ENCODE data around the gene RSBN1.
"Not testable (repeated sequence)": the region's sequence is repeated elsewhere in the genome, so short reads cannot be mapped to it uniquely, and the experiment has no call there.

The RSBN1 gene

GRCh38 chr1:113782406-113782805 is 29.9 kb downstream of the RSBN1 start:
- DNase-seq (ENCODE audit: low read depth, low spot score), result no peak

DNA sequence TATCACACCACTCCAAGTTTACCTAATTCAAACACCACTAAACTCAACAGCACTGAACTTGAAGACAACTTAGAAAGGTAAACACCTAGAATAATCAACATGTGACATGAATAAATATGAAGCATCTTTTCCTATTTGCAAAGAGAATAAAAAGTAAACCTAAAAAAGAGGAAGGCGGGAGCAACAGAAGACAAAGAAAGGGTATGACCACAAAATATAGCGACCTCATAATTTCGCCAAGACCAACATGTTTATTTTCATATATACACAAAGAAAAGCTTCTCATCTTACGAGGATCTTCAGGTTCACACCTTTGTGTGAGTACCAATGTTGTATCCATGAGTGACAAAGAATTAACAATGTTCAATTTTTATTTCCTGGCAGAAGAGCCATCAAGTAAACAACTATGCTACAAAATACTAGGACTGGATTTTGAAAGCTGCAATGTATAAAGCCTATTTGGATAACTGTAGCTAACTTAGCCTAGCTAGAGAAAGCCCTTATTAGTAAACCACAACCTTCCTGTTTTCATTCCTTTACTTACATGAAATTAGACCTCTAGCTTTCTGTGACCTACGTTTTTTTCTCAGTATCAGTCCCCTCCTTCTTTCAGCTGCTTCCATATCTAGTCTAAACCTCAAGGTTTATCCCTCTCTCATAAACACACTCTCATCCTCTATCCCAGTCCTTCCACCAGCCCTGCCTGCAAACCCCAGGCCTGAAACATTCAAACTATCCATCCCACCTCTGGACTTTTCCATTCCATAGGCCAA is 31.7 kb downstream of the RSBN1 start:
- DNase-seq (ENCODE audit: low read depth, low spot score), result peak; percentile 11

GRCh38 chr1:113779542-113779941 is 32.7 kb downstream of the RSBN1 start:
- DNase-seq (ENCODE audit: low read depth, low spot score), result no peak

DNA sequence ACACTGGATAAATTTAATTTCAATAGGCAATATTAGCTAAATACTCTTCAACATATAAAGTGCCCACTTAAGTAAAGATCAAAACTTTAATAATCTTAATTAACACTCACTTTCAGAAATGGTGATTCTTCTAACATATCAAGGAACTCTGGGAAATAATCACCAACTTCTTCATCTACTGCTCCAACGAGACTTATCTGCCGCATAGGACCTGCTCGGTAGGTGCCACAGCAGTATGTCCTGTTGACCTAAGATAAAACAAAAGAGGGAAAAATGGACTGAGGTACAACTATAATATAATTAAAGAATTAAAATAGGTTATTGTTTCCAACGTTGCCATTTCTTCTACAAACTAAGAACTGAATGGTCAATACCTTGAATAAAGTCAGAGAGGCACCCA is 34.7 kb downstream of the RSBN1 start:
- no peak for DNase-seq (ENCODE audit: low read depth, low spot score)

- DNase-seq (ENCODE audit: low read depth, low spot score), result no peak
Measured at GRCh38 chr1:113770031-113770430, 42.2 kb downstream of the RSBN1 start.

GRCh38 chr1:113769601-113769970 is 42.7 kb downstream of the RSBN1 start:
- DNase-seq (ENCODE audit: low read depth, low spot score), result no peak

DNA sequence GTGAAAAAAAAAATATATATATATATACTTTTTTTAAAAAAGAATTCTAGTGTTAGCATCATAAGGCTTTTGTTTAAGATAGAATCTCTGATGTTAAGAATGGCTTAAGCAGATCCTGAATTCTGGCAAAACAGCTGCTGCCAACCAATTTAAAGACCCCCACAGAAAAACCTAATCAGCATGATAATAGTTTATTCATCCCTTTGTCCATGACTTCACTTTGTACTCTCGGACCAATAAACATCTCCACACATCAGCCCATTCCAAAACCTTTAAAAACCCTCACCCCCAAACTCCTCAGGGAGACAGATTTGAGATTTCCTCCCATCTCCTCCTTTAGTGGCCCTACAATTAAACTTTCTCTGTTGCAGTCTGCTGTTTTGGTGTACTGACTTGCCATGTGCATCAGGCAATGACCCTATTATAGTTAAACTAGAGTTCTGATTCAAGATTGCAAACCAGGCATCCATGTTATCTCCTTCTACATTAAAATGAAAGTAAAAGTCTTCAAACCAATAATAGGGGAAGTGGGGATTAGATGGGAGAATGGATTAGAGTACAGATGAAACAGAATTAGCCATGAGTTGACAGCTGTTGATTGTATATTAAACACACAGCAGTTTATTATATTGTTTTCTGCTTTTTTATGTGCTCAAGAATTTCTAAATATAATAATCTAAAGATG is 43.2 kb downstream of the RSBN1 start:
- DNase-seq (ENCODE audit: low read depth, low spot score), result no peak

- DNase-seq (ENCODE audit: low read depth, low spot score), result peak; percentile 67
Measured at GRCh38 chr1:113765306-113766230, 46.7 kb downstream of the RSBN1 start.

DNA sequence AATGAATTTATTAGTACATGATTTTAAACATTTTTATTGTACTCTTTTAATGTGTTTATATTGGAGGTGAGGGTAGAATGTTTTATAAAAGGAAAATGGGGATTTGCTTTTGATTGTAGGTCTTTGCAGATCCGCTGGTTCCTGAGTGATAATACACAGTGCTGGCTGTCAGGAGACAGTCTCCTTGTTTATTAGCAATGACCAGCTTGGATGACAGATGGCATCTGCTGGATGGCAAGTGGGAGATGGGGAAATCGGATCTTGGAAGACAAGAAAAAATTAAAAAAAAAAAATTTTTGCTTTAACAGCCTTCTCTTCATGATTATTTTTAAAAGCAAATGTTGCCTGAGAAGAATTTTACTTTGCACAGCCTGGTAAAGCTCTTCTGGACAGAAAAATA is 48.6 kb downstream of the RSBN1 start:
- no peak for DNase-seq (ENCODE audit: low read depth, low spot score)

- DNase-seq (ENCODE audit: low read depth, low spot score), result no peak
Measured at GRCh38 chr1:113761937-113762336, 50.3 kb downstream of the RSBN1 start.

DNA sequence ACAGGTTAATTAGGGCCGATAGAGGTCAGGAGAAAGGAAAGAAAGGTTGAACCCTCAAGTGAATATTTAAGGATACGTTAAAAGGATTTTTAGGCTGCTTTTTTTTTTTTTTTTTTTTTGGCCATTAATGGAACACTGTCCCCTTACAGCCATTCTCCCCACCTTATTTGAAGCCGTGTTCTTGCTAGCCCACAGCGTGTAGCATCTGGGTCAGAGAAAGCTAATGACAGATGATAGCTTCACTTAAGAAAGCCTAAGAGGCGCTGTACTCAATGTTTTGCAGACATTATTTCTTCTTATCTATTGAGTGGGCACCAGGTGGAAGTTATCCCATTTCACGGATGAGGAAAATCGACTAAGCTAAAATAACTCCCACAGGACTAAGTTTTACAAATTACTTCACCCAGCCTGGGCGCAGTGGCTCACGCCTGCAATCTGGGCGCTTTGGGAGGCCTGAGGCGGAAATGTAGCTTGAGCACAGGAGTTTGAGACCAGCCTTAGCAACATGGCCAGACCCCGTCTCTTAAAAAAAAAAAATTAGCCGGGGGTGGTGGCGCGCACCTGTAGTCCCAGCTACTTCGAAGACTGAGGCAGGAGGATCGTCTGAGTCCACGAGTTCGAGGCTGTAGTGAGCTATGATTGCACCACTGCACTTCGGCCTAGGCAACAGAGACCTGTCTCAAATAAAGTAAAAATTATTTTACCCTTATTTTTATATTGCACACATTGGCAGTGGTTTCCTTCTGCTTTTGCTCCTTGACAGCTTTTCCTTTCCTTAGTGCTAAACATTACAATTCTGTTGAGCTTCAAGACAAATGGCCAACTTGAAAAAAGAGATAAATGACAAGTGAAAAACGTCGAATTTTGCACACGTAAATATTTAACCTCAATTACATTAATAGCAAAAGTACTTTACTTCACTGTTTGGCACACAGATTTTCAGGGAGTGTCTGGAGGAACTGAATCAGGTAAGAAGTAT is 51.9 kb downstream of the RSBN1 start:
- no peak for DNase-seq (ENCODE audit: low read depth, low spot score)

DNA sequence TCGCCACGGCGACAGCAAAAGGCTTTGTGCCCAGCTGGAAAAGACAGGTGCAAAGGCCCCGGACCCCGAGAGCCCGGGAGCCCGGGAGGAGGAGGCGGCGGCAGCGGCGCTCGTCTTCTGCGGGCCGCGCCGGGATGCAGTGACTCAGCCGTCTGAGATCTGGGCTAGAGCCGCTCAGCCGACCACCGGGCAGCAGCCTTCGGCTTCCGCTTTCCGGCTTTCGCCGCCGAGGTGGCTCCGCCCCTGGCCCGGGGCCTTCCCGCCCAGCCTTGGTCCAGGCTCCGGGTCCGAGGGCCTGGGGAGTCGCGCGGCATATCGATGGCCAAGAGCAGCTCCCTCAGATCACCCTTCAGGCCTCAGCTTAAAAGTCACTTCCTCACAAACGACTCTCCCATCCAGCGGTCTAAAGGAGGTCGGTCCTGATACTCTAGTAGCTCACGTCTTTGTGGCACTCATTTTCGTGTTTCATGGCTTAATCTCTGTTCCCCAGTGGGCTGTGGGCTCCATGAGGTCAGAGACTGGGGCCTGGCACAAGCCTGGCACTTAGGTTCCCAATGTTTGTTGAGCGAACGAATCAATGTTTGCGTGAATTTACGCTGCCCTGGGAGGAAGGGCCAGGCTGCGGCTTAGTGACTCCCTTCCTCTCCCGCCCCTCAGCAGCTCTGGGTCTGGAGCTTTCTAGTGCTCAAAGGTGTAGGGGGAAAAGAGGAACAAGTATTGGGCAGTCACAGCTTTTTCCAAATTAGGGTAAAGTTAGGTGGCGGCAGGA is 52.8 kb downstream of the RSBN1 start, which contains the start of gene PHTF1:
Gene PHTF1 (minus strand): TSS at position 154 of the 769 bp plus-strand sequence. CDS start 783 bp downstream, outside the sequence.
- DNase-seq (ENCODE audit: low read depth, low spot score), result peak; percentile 93

DNA sequence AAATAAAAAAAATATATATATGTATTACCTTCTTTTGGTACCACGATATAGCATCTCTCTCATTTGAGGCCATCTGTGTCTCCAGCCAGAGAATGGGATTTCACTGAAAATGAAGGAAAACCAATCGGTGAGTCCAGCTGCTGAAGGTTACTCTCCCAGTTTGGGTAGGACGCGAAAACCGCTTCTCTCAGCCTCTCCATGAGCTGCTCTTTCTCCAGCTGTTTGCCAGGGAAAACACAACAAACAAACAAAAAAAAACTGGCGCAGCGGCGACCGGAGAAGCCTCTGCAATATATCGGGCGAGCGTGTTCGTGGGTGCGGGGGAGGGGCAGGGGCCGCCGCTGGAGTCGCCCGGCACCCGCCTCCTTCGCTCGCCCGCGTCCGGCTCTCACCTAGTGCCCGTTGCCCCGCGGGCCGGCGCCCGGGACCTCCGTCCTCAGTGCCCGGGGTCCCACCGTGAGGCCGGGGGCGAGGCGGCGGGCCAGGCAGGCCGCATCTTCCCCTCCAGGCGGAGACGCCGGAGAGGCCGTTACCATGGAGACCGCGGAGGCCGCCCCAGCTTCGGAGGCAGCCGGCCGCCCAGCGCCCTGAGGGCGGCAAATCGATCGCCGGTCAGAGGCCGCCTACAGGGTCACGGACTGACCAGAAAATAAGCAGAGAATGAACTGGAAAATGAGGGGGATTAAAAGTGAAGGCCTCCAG is 53.5 kb downstream of the RSBN1 start:
- peak; percentile 80 for DNase-seq (ENCODE audit: low read depth, low spot score)

DNA sequence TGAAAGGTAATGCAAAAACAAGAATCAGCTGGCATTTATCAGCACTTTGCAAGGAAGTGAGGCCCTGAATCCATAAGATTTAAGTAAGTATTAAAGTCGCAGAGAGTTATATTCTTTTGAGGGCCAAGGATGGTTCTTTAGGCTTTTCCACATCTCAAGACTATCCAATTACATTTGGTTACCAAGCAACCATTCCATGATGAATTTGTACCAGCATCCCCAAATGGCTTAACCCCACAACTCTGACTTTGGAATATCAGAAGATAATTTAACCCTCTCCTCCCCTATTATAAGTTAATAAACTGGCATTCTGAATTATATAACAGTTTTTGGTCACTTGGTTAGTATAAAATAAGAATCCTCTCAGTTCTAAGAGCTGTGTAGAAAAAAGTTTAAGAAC is 55.8 kb downstream of the RSBN1 start:
- DNase-seq (ENCODE audit: low read depth, low spot score), result no peak

DNA sequence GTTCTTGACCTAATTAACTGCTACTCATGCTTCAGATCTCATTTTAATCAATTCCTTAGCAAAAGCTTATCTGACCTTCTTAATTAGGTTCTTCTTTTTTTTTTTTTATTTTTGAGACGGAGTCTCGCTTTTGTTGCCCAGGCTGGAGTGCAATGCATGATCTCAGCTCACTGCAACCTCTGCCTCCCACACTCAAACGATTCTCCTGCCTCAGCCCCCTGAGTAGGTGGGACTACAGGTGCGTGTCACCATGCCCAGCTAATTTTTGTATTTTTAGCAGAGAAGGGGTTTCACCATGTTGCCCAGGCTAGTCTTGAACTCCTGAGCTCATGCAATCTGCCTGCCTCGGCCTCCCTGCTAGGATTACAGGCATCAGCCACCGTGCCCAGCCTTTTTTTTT is 58.9 kb downstream of the RSBN1 start:
- DNase-seq (ENCODE audit: low read depth, low spot score), result not testable (repeated sequence)

DNA sequence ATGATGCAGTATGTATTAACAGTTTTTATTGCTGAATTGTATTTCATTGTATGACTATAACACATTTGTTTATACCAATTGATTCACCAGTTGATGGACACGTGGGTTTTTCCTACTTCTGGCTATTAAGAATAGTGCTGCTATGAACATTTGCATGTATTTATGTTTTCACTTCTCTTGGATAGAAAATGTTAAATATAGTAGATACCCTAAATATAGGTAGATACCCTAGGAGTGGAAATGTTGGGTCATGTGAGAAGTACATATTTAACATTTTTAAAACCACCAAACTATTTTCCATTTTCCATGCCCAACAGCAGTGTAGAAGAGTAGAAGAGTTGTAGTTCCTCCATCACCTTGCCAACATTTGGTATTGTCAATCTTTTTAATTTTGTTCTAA is 60.8 kb downstream of the RSBN1 start:
- no peak for DNase-seq (ENCODE audit: low read depth, low spot score)

DNA sequence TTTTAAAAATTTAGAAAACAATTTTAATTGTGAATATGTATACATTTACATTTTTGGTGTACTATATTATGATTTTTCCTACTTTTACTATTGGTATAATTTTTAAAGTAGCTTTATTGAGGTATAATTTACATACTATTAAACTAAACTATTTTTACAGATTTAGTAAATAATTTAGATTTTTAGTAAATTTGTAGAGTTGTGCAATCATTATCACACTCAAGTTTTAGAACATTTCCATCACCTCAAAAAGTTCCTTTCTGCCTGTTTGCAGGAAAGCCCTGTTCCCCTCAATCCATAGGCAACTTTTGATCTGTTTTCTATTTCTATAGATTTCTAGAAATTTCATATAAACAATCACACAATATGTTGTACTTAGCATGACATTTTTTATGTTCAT is 61.2 kb downstream of the RSBN1 start:
- DNase-seq (ENCODE audit: low read depth, low spot score), result no peak

- DNase-seq (ENCODE audit: low read depth, low spot score), result no peak
Measured at GRCh38 chr1:113749402-113749801, 62.9 kb downstream of the RSBN1 start.

GRCh38 chr1:113747376-113747775 is 64.9 kb downstream of the RSBN1 start:
- peak; percentile 25 for DNase-seq (ENCODE audit: low read depth, low spot score)

DNA sequence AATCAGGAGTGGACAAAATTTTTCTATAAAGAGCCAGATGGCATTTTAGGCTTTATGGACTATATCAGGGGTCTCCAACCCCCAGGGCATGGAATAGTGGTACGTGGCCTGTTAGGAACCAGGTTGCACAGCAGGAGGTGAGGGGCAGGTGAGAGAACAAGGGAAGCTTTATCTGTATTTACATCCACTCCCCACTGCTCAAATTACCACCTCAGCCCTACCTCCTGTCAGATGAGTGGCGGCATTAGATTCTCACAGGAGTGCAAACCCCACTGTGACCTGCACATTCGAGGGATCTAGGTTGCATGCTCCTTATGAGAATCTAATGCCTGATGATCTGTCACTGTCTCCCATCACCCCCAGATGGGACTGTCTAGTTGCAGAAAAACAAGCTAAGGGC is 66.9 kb downstream of the RSBN1 start:
- DNase-seq (ENCODE audit: low read depth, low spot score), result no peak
